Measurements from ENCODE around the gene RSPO3.
A peak's percentile ranks its signal among the peaks of the same experiment; 100 is the strongest.
"Not testable (repeated sequence)": the region's sequence is repeated elsewhere in the genome, so short reads cannot be mapped to it uniquely, and the experiment has no call there.

RSPO3 gene

GRCh38 chr6:127096167-127096566, 22.3 kb upstream of the RSPO3 start:
- no peak for TF ChIP-seq CTCF (IDR thresholded peaks at IDR 0.05; ENCODE audit: low read depth, low read length)
- H3K4me3 ChIP-seq (ENCODE audit: low read depth, low read length): no peak overlapping the region

- H3K4me3 ChIP-seq (ENCODE audit: low read depth, low read length): not testable (repeated sequence)
Observed at GRCh38 chr6:127097442-127097841, 21.0 kb upstream of the RSPO3 start.

GRCh38 chr6:127100510-127101140, 17.8 kb upstream of the RSPO3 start:
- no peak overlapping the region for H3K4me3 ChIP-seq (ENCODE audit: low read depth, low read length)
- TF ChIP-seq CTCF (IDR thresholded peaks at IDR 0.05; ENCODE audit: low read depth, low read length): peak; percentile 6; the same call in 1 of the 2 replicates

GRCh38 chr6:127102299-127102698, 16.2 kb upstream of the RSPO3 start:
- H3K4me3 ChIP-seq (ENCODE audit: low read depth, low read length): no peak overlapping the region
- TF ChIP-seq CTCF (IDR thresholded peaks at IDR 0.05; ENCODE audit: low read depth, low read length): no peak

GRCh38 chr6:127102859-127103258, 15.6 kb upstream of the RSPO3 start:
- TF ChIP-seq CTCF (IDR thresholded peaks at IDR 0.05; ENCODE audit: low read depth, low read length): no peak
- H3K4me3 ChIP-seq (ENCODE audit: low read depth, low read length): no peak overlapping the region

- no peak overlapping the region for H3K4me3 ChIP-seq (ENCODE audit: low read depth, low read length)
- TF ChIP-seq CTCF (IDR thresholded peaks at IDR 0.05; ENCODE audit: low read depth, low read length): no peak
Observed at GRCh38 chr6:127103482-127103881, 15.0 kb upstream of the RSPO3 start.

- TF ChIP-seq CTCF (IDR thresholded peaks at IDR 0.05; ENCODE audit: low read depth, low read length): no peak
- no peak overlapping the region for H3K4me3 ChIP-seq (ENCODE audit: low read depth, low read length)
Observed at GRCh38 chr6:127107916-127108315, 10.6 kb upstream of the RSPO3 start.

- no peak for TF ChIP-seq CTCF (IDR thresholded peaks at IDR 0.05; ENCODE audit: low read depth, low read length)
- H3K4me3 ChIP-seq (ENCODE audit: low read depth, low read length): no peak overlapping the region
Observed at GRCh38 chr6:127110712-127111111, 7.8 kb upstream of the RSPO3 start.

Measured in WI38 (cell line).